CD8-positive, alpha-beta T cell (primary cell): ENCODE results near the gene RPS27. TPM values are rescaled to one million over a fixed set of nuclear protein-coding genes. Genes with fewer than 3 reads are reported as not detected.

Experiments used
- microRNA-seq: library from miRNA; unstranded; fragments of <30 nt; microRNA quantifications from one replicate; pipeline ENCODE4 v1.2.0, GENCODE V29; 2022; ENCODE audit warnings: borderline microRNAs expressed
- total RNA-seq, 46 experiments: library from RNA in 2 of 46; stranded (reverse) in 2 of 46; gene quantifications; one replicate each; pipeline ENCODE4 v1.2.3 and lab custom pipeline; 2021 to 2026

The RPS27 gene
- total RNA-seq, 2 experiments from 2014 or later = 6,306 to 6,659 TPM

Small RNA genes lying within 50 kb of the gene (microRNA-seq; reads per million reads assigned to microRNA genes)
- not detected for gene MIR6737

Other genes starting within 250 kb of the RPS27 start
- gene SLC27A3, start 215.4 kb upstream of the RPS27 start, total RNA-seq = 1 to 10 TPM; 6.5 to 6.6 TPM
- 10 to 100 TPM; 52.0 to 52.1 TPM for gene GATAD2B, start 67.8 kb upstream of the RPS27 start, total RNA-seq
- 10 to 100 TPM; 87.2 to 91.3 TPM for gene DENND4B, start 44.0 kb upstream of the RPS27 start, total RNA-seq
- gene CRTC2, start 32.1 kb upstream of the RPS27 start, total RNA-seq = 100 to 1,000 TPM; 169 to 201 TPM
- 1 to 10 TPM; 7.2 to 7.7 TPM for gene SLC39A1, start 27.2 kb upstream of the RPS27 start, total RNA-seq
- gene CREB3L4, start 22.9 kb upstream of the RPS27 start, total RNA-seq = 1 to 10 TPM; 3.0 to 3.7 TPM
- gene JTB, start 13.1 kb upstream of the RPS27 start, total RNA-seq = 10 to 100 TPM; 90.4 to 91.1 TPM
- gene RAB13, start 4.4 kb upstream of the RPS27 start, total RNA-seq = 1 to 10 TPM; 1.1 to 1.2 TPM
- gene NUP210L, start 164.3 kb downstream of the RPS27 start, total RNA-seq = under 1 TPM in 1 of 2 experiments, not detected in 1; 0.17 TPM
- 100 to 1,000 TPM; 341 to 347 TPM for gene TPM3, start 201.3 kb downstream of the RPS27 start, total RNA-seq
- gene CFAP141, start 215.6 kb downstream of the RPS27 start, total RNA-seq = not detected
- gene UBAP2L, start 230.2 kb downstream of the RPS27 start, total RNA-seq = 100 to 1,000 TPM; 212 to 226 TPM